ENCODE measurements around the gene KAZN.

The KAZN gene

DNA sequence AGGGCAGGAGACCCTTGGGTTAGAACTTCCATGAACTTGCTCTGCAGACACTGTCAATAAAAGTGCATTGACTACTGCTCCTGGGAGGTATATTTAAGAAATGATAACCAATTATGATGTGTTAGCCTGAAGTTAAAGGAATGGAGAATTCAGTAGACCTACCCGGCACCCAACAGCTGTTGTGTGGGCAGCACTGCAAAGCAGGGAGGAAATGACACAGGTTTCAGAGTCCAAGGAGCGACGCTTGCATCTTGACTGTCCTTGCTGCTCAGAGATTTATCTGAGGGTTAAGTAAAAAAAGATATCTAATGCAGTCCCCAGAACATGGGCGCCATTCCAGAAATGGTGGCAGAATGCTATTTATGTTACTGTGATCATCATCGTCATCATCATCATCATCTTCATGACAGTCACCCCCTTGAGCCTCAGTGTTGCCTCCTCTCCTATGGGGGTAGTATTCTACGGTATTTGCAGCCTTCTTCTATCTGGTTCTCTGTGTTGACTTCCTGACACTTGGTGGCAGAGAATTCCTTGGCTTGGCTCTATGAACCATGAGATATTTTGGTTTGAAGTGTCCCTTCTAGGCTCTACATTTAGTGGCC is 225.9 kb downstream of the KAZN start:
- TF ChIP-seq NFIC (IDR thresholded peaks at IDR 0.05) (no peak), CEBPB (IDR thresholded peaks at IDR 0.05) (no peak), TAF1 (IDR thresholded peaks at IDR 0.05; ENCODE audit: low read depth) (no peak), CREB1 (IDR thresholded peaks at IDR 0.05; ENCODE audit: low read depth) (no peak), EGR1 (IDR thresholded peaks at IDR 0.05) (no peak), TEAD4 (IDR thresholded peaks at IDR 0.05) (no peak), RAD21 (IDR thresholded peaks at IDR 0.05; ENCODE audit: low read depth) (no peak), ZBTB7A (IDR thresholded peaks at IDR 0.05; ENCODE audit: low read depth) (no peak), YY1 (IDR thresholded peaks at IDR 0.05; ENCODE audit: low read depth) (no peak), FOXM1 (IDR thresholded peaks at IDR 0.05; ENCODE audit: borderline replicate concordance, low read depth) (no peak), EP300 (IDR thresholded peaks at IDR 0.05; ENCODE audit: borderline replicate concordance) (no peak), TCF12 (IDR thresholded peaks at IDR 0.05; ENCODE audit: low read depth) (no peak)
- TF ChIP-seq, protein P1, sequence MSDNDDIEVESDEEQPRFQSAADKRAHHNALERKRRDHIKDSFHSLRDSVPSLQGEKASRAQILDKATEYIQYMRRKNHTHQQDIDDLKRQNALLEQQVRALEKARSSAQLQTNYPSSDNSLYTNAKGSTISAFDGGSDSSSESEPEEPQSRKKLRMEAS (IDR thresholded peaks at IDR 0.05): no peak
- TF ChIP-seq, protein P2, sequence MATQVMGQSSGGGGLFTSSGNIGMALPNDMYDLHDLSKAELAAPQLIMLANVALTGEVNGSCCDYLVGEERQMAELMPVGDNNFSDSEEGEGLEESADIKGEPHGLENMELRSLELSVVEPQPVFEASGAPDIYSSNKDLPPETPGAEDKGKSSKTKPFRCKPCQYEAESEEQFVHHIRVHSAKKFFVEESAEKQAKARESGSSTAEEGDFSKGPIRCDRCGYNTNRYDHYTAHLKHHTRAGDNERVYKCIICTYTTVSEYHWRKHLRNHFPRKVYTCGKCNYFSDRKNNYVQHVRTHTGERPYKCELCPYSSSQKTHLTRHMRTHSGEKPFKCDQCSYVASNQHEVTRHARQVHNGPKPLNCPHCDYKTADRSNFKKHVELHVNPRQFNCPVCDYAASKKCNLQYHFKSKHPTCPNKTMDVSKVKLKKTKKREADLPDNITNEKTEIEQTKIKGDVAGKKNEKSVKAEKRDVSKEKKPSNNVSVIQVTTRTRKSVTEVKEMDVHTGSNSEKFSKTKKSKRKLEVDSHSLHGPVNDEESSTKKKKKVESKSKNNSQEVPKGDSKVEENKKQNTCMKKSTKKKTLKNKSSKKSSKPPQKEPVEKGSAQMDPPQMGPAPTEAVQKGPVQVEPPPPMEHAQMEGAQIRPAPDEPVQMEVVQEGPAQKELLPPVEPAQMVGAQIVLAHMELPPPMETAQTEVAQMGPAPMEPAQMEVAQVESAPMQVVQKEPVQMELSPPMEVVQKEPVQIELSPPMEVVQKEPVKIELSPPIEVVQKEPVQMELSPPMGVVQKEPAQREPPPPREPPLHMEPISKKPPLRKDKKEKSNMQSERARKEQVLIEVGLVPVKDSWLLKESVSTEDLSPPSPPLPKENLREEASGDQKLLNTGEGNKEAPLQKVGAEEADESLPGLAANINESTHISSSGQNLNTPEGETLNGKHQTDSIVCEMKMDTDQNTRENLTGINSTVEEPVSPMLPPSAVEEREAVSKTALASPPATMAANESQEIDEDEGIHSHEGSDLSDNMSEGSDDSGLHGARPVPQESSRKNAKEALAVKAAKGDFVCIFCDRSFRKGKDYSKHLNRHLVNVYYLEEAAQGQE (IDR thresholded peaks at IDR 0.05; ENCODE audit: low read depth): no peak
- TF ChIP-seq, protein P3, sequence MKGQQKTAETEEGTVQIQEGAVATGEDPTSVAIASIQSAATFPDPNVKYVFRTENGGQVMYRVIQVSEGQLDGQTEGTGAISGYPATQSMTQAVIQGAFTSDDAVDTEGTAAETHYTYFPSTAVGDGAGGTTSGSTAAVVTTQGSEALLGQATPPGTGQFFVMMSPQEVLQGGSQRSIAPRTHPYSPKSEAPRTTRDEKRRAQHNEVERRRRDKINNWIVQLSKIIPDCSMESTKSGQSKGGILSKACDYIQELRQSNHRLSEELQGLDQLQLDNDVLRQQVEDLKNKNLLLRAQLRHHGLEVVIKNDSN (IDR thresholded peaks at IDR 0.05): no peak

DNA sequence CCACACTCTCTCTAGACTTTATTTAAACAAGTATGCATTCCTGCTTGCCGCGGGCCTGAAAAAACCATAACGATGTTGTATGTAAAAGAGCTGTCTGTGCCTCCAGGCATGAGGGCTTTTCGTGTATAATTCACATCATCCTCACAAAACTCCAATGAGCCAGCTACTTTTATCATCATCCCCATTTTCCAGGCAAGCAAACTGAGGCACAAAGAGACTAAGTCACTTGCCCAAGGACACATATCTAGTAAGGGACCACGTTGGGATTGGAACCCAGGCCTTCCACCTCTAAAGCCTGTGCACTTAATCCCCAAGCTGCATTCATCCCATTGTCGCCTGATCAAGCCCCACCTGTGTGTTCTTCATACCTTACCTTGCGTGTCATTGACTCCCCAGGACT is 226.9 kb downstream of the KAZN start:
- TF ChIP-seq YY1 (IDR thresholded peaks at IDR 0.05; ENCODE audit: low read depth) (no peak), RAD21 (IDR thresholded peaks at IDR 0.05; ENCODE audit: low read depth) (no peak), NFIC (IDR thresholded peaks at IDR 0.05) (no peak), TAF1 (IDR thresholded peaks at IDR 0.05; ENCODE audit: low read depth) (no peak), EP300 (IDR thresholded peaks at IDR 0.05; ENCODE audit: borderline replicate concordance) (no peak), TEAD4 (IDR thresholded peaks at IDR 0.05) (no peak), FOXM1 (IDR thresholded peaks at IDR 0.05; ENCODE audit: borderline replicate concordance, low read depth) (no peak), CEBPB (IDR thresholded peaks at IDR 0.05) (no peak), ZBTB7A (IDR thresholded peaks at IDR 0.05; ENCODE audit: low read depth) (no peak), CREB1 (IDR thresholded peaks at IDR 0.05; ENCODE audit: low read depth) (no peak), EGR1 (IDR thresholded peaks at IDR 0.05) (no peak)
- TF ChIP-seq, protein P3 (IDR thresholded peaks at IDR 0.05): no peak
- TF ChIP-seq, protein P2 (IDR thresholded peaks at IDR 0.05; ENCODE audit: low read depth): no peak
- TF ChIP-seq, protein P1 (IDR thresholded peaks at IDR 0.05): no peak

DNA sequence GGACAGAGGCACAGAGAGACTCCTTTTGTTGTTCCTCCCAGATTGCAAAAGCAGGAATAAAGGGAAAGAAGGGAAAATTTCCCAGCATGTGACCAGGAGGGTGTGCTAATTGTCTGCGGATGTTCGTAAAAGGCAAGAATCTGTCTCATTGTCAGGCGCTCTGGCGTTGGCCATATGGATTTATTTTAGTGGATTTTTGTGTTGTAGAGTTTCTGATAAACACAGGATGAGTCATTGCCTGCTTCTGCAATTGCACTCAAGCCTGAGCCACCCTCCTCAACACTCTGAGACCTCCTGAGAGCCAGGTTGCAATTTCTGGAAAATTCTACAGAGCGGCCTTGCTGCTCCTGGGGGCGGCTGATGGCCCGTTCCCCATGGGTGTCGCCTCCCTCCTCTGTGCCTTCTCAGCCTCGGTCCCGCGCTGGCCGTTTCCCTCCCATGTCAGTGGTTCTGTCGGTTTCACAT is 227.7 kb downstream of the KAZN start:
- TF ChIP-seq, protein P1 (IDR thresholded peaks at IDR 0.05): no peak
- TF ChIP-seq, protein P2 (IDR thresholded peaks at IDR 0.05; ENCODE audit: low read depth): no peak
- TF ChIP-seq CEBPB (IDR thresholded peaks at IDR 0.05) (no peak), TEAD4 (IDR thresholded peaks at IDR 0.05) (no peak), NFIC (IDR thresholded peaks at IDR 0.05) (no peak), TAF1 (IDR thresholded peaks at IDR 0.05; ENCODE audit: low read depth) (no peak), FOXM1 (IDR thresholded peaks at IDR 0.05; ENCODE audit: borderline replicate concordance, low read depth) (no peak), TCF12 (IDR thresholded peaks at IDR 0.05; ENCODE audit: low read depth) (no peak), YY1 (IDR thresholded peaks at IDR 0.05; ENCODE audit: low read depth) (no peak), ZBTB7A (IDR thresholded peaks at IDR 0.05; ENCODE audit: low read depth) (no peak), EGR1 (IDR thresholded peaks at IDR 0.05) (no peak), EP300 (IDR thresholded peaks at IDR 0.05; ENCODE audit: borderline replicate concordance) (no peak), CREB1 (IDR thresholded peaks at IDR 0.05; ENCODE audit: low read depth) (no peak)
- TF ChIP-seq, protein P3 (IDR thresholded peaks at IDR 0.05): no peak
